ENCODE measurements around the gene PLCL2. TPM values are rescaled to one million over a fixed set of nuclear protein-coding genes. Genes with fewer than 3 reads are reported as not detected.

The PLCL2 gene
- total and polyA plus RNA-seq, 7 donors = 8.0 to 12.6 (median 11.6) TPM

GRCh38 chr3:16923112-16923511 lies 38.4 kb downstream of the PLCL2 start:
- H3K27me3 ChIP-seq = no peaks in the 10 kb centered on the region
- H3K4me3 ChIP-seq = no peak overlapping the region
- H3K36me3 ChIP-seq = no peaks in the 10 kb centered on the region
- H3K27ac ChIP-seq = no peak overlapping the region
- no peak for DNase-seq
- H3K4me1 ChIP-seq = no peaks in the 10 kb centered on the region
- H3K9me3 ChIP-seq = peaks cover 0 to 6% (median 0%) of the 10 kb centered on the region in 4 donors
- WGBS, 2 donors = 88 to 98% methylated on average over 2 of the region's 2 CpGs
- TF ChIP-seq CTCF (IDR thresholded peaks at IDR 0.05) (no peak), EP300 (IDR thresholded peaks at IDR 0.05) (no peak), POLR2A (IDR thresholded peaks at IDR 0.05) (no peak), POLR2AphosphoS5 (IDR thresholded peaks at IDR 0.05) (no peak)
- intact Hi-C loops (cut with DNase I) = no loop called here

- intact Hi-C loops (cut with DNase I) = no loop called here
- no peak for DNase-seq
- Histone ChIP-seq H3K27ac (no peak overlapping the region), H3K27me3 (no peaks in the 10 kb centered on the region), H3K9me3 (peaks cover 0 to 6% (median 0%) of the 10 kb centered on the region in 4 donors), H3K4me3 (no peak overlapping the region), H3K4me1 (no peaks in the 10 kb centered on the region), H3K36me3 (no peaks in the 10 kb centered on the region)
- TF ChIP-seq POLR2A (IDR thresholded peaks at IDR 0.05) (no peak), POLR2AphosphoS5 (IDR thresholded peaks at IDR 0.05) (no peak), EP300 (IDR thresholded peaks at IDR 0.05) (no peak), CTCF (IDR thresholded peaks at IDR 0.05) (no peak)
- WGBS, 2 donors = 92 to 100% methylated on average over 1 of the region's 1 CpG
Observed at GRCh38 chr3:16927485-16927884, 42.7 kb downstream of the PLCL2 start.

- 52 to 61% methylated on average over 5 to 6 of the region's 8 CpGs for WGBS, 2 donors
- H3K4me1 ChIP-seq = no peaks in the 10 kb centered on the region
- peaks cover 0 to 6% (median 0%) of the 10 kb centered on the region in 4 donors for H3K9me3 ChIP-seq
- no peak for DNase-seq
- TF ChIP-seq EP300 (IDR thresholded peaks at IDR 0.05) (no peak), CTCF (IDR thresholded peaks at IDR 0.05) (no peak)
- no peak overlapping the region for H3K27ac ChIP-seq
- no peaks in the 10 kb centered on the region for H3K27me3 ChIP-seq
- intact Hi-C loops (cut with DNase I) = no loop called here
- H3K36me3 ChIP-seq = no peaks in the 10 kb centered on the region
- H3K4me3 ChIP-seq = no peak overlapping the region
Observed at GRCh38 chr3:16928386-16929132, 43.8 kb downstream of the PLCL2 start.

- 88 to 90% methylated on average over 2 of the region's 2 CpGs for whole genome bisulfite sequencing, 2 donors
- Histone ChIP-seq H3K4me3 (no peak overlapping the region), H3K27me3 (no peaks in the 10 kb centered on the region), H3K27ac (no peak overlapping the region), H3K36me3 (no peaks in the 10 kb centered on the region), H3K9me3 (peaks cover 0 to 6% (median 0%) of the 10 kb centered on the region in 4 donors), H3K4me1 (no peaks in the 10 kb centered on the region)
- intact Hi-C loops (cut with DNase I) = no loop called here
- TF ChIP-seq CTCF (IDR thresholded peaks at IDR 0.05) = no peak
- no peak for DNase-seq
Observed at GRCh38 chr3:16929311-16929710, 44.6 kb downstream of the PLCL2 start.

- H3K27ac ChIP-seq = no peak overlapping the region
- 70 to 85% methylated on average over 7 of the region's 7 CpGs for WGBS, 2 donors
- H3K27me3 ChIP-seq = no peaks in the 10 kb centered on the region
- no peak for DNase-seq
- H3K9me3 ChIP-seq = no peaks in the 10 kb centered on the region
- intact Hi-C loops (cut with DNase I) = no loop called here
- no peaks in the 10 kb centered on the region for H3K4me1 ChIP-seq
- no peak overlapping the region for H3K4me3 ChIP-seq
- TF ChIP-seq POLR2AphosphoS5 (IDR thresholded peaks at IDR 0.05) (no peak), CTCF (IDR thresholded peaks at IDR 0.05) (no peak), POLR2A (IDR thresholded peaks at IDR 0.05) (no peak), EP300 (IDR thresholded peaks at IDR 0.05) (no peak)
- no peaks in the 10 kb centered on the region for H3K36me3 ChIP-seq
Observed at GRCh38 chr3:16932877-16933276, 48.1 kb downstream of the PLCL2 start.
